ENCODE results near the gene RANBP3. TPM values are rescaled to one million over a fixed set of nuclear protein-coding genes. Genes with fewer than 3 reads are reported as not detected.

Gene RANBP3
- total RNA-seq, 3 donors from 2014 or later: 47.0 to 94.2 (median 60.5) TPM

DNA sequence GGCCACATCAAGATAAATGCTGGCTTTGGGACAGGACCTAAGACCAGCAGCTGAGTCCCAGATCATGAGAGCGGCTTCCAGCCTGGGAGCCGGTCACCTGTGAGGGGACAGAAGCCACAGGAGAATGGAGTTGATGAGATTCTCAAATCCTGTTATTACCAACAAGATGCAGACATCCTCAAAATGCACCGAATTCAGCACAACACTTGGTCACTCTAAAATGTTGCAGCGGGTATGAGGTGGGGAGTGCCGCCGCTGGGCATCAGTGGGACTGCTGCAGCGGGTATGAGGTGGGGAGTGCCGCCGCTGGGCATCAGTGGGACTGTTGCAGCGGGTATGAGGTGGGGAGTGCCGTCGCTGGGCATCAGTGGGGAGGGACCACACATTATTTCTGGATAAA, 21.2 kb downstream of the RANBP3 start:
- intact Hi-C loops (cut with DNase I, micrococcal nuclease): no loop called here
- no peak for TF ChIP-seq CTCF (IDR thresholded peaks at IDR 0.05)
- DNase-seq: peak in 1 of 3 donors; percentile 45
- H3K36me3 ChIP-seq (ENCODE audit: low read depth): no peaks in the 10 kb centered on the region
- no peak overlapping the region for H3K4me3 ChIP-seq
- ATAC-seq: no peak
- H3K9me3 ChIP-seq: no peaks in the 10 kb centered on the region
- peaks cover 65% of the 10 kb centered on the region for H3K4me1 ChIP-seq (ENCODE audit: low read depth)

DNA sequence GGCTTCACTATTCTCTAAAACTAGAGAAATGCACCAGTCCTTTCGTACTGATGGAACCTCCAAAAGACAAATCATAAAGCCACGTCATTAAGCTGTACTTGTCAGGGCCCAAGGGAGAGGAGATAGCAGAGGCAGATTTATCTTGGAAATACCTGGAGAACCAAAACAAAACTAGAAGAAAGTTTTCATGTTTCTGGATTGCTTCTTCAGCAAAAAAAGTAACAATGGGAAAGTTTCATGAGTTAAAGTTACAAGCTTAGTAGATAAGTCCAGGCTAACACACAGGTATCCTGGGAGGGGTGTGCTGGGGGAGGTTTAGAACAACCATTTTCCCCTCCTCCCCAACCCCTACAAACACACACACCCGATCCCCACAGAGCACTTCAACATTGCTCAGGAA, 21.6 kb downstream of the RANBP3 start:
- intact Hi-C loops (cut with DNase I, micrococcal nuclease): no loop called here
- no peak for TF ChIP-seq CTCF (IDR thresholded peaks at IDR 0.05)
- Histone ChIP-seq H3K4me1 (ENCODE audit: low read depth) (peaks cover 65% of the 10 kb centered on the region), H3K9me3 (no peaks in the 10 kb centered on the region), H3K4me3 (no peak overlapping the region), H3K36me3 (ENCODE audit: low read depth) (no peaks in the 10 kb centered on the region)
- DNase-seq (no peak), ATAC-seq (no peak)

GRCh38 chr19:5955636-5955935, 22.4 kb downstream of the RANBP3 start:
- intact Hi-C loops (cut with DNase I, micrococcal nuclease): no loop called here
- Histone ChIP-seq H3K9me3 (no peaks in the 10 kb centered on the region), H3K36me3 (ENCODE audit: low read depth) (no peaks in the 10 kb centered on the region), H3K4me3 (no peak overlapping the region), H3K4me1 (ENCODE audit: low read depth) (peaks cover 59% of the 10 kb centered on the region)
- ATAC-seq: no peak
- TF ChIP-seq CTCF (IDR thresholded peaks at IDR 0.05): no peak
- DNase-seq: no peak

- Histone ChIP-seq H3K4me1 (ENCODE audit: low read depth) (peaks cover 49% of the 10 kb centered on the region), H3K9me3 (no peaks in the 10 kb centered on the region), H3K36me3 (ENCODE audit: low read depth) (no peaks in the 10 kb centered on the region), H3K4me3 (no peak overlapping the region)
- no peak for DNase-seq
- TF ChIP-seq CTCF (IDR thresholded peaks at IDR 0.05): no peak
- intact Hi-C loops (cut with DNase I, micrococcal nuclease): no loop called here
- peak; percentile 2 for ATAC-seq
These were observed 23.6 kb downstream of the RANBP3 start for GRCh38 chr19:5954293-5954692.

DNA sequence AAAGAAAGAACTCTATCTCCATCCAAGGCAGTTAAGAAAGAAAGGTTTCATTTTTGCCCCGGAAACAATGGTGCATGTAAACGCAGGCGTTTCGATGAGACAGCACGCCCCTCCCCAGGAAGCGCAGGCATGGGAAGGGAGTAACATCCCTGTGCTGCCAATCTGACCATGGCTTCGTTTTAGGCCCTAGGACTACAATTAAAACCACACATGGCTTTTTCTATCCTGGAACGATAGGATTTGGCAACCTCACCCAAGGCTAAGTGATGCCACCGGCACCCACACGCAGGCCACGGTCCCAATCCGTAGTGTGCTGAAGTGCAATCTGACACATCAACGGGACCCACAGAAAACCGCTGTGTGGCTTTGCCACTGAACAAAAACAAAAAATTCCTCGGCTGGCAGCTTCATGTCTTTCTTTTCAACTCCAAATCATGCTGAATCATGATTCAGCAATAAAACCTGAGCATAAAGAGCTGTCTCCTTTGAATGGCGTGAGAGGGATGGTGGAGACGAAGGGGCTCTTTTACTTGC, 24.2 kb downstream of the RANBP3 start:
- Histone ChIP-seq H3K36me3 (ENCODE audit: low read depth) (no peaks in the 10 kb centered on the region), H3K4me1 (ENCODE audit: low read depth) (peaks cover 47% of the 10 kb centered on the region), H3K4me3 (no peak overlapping the region), H3K9me3 (no peaks in the 10 kb centered on the region)
- ATAC-seq (no peak), DNase-seq (peak in 1 of 3 donors; percentile 45)
- intact Hi-C loops (cut with DNase I, micrococcal nuclease): no loop called here
- no peak for TF ChIP-seq CTCF (IDR thresholded peaks at IDR 0.05)

DNA sequence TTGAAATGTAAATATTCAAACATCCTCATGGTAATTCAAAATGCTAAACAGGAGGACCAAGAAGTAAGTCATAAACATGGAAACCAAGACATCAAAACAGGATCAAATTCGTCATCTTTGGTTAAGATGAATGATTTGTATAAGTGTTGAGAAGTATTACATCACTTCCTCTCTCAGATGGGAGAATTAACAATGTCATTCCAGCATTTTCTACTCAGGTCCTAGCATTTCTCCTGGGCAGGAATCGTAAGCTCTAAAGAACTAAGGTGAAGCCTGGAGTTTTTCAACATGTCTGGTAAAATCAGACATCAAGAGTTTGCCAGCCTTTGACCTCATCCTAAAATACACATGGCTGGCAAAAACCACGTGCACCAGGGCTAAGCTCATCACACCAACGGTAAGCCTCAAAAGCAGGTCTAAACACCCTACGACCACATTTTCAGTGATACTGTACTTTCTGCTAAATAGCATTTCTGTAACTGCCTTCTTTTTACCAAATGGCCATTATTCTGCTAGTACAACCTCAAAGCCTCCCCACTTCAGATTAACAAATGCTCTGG, 24.8 kb downstream of the RANBP3 start:
- Histone ChIP-seq H3K9me3 (no peaks in the 10 kb centered on the region), H3K36me3 (ENCODE audit: low read depth) (no peaks in the 10 kb centered on the region), H3K4me1 (ENCODE audit: low read depth) (peaks cover 42% of the 10 kb centered on the region), H3K4me3 (no peak overlapping the region)
- intact Hi-C loops (cut with DNase I, micrococcal nuclease): no loop called here
- ATAC-seq: no peak
- no peak for DNase-seq
- no peak for TF ChIP-seq CTCF (IDR thresholded peaks at IDR 0.05)

Data from mucosa of descending colon (tissue), 3 donors.